RWPE2 (cell line): ENCODE results near the gene EPC2.

Experiments
- ATAC-seq: fragments of 200-7000 bp; cut with Tn5 transposase; 3 replicates; pipeline ENCODE4 v1.9.1; 2021; ENCODE audit warnings: low read depth
- DNase-seq: peaks from one replicate; pipeline ENCODE4 v3.0.0-alpha.2; 2020; ENCODE audit warnings: low spot score
- H3K27ac ChIP-seq: fragments of 450-650 bp; 2 replicates; pipeline ENCODE4 v1.5.1; 2017; ENCODE audit warnings: mild to moderate bottlenecking; ENCODE audit not compliant: poor library complexity, severe bottlenecking
- H3K27me3 ChIP-seq: fragments of 250-450 bp; sonication (Bioruptor Pico); 2 replicates; pipeline ENCODE4 v1.5.1; 2021; ENCODE audit warnings: mild to moderate bottlenecking, moderate library complexity; ENCODE audit not compliant: insufficient read depth, poor library complexity, severe bottlenecking
- H3K36me3 ChIP-seq: fragments of 250-450 bp; sonication (Bioruptor Pico); 2 replicates; pipeline ENCODE4 v1.5.1; 2020; ENCODE audit warnings: low read depth, mild to moderate bottlenecking, moderate library complexity
- H3K4me1 ChIP-seq: fragments of 250-450 bp; sonication (Bioruptor Pico); 2 replicates; pipeline ENCODE4 v1.5.1; 2021; ENCODE audit warnings: mild to moderate bottlenecking, moderate library complexity; ENCODE audit not compliant: insufficient read depth, poor library complexity, severe bottlenecking
- H3K4me3 ChIP-seq: fragments of 250-450 bp; sonication (Bioruptor Pico); 2 replicates; pipeline ENCODE4 v1.5.1; 2021; ENCODE audit warnings: mild to moderate bottlenecking, moderate library complexity; ENCODE audit not compliant: severe bottlenecking
- H3K9me3 ChIP-seq: fragments of 250-450 bp; sonication (Bioruptor Pico); 2 replicates; pipeline ENCODE4 v1.5.1; 2021; ENCODE audit warnings: mild to moderate bottlenecking, moderate library complexity; ENCODE audit not compliant: severe bottlenecking
- TF ChIP-seq, protein P1 (sequence below): fragments of 450-650 bp; IDR thresholded peaks from one replicate; pipeline ENCODE4 v1.5.1; 2017; ENCODE audit warnings: mild to moderate bottlenecking, moderate library complexity; ENCODE audit not compliant: poor library complexity, severe bottlenecking

EPC2 gene

GRCh38 chr2:148794558-148794957 is 150.0 kb downstream of the EPC2 start:
- Histone ChIP-seq H3K4me1 (no peaks in the 10 kb centered on the region), H3K4me3 (no peak overlapping the region), H3K27me3 (no peaks in the 10 kb centered on the region), H3K9me3 (no peaks in the 10 kb centered on the region), H3K27ac (no peak overlapping the region), H3K36me3 (no peaks in the 10 kb centered on the region)
- TF ChIP-seq, protein P1, sequence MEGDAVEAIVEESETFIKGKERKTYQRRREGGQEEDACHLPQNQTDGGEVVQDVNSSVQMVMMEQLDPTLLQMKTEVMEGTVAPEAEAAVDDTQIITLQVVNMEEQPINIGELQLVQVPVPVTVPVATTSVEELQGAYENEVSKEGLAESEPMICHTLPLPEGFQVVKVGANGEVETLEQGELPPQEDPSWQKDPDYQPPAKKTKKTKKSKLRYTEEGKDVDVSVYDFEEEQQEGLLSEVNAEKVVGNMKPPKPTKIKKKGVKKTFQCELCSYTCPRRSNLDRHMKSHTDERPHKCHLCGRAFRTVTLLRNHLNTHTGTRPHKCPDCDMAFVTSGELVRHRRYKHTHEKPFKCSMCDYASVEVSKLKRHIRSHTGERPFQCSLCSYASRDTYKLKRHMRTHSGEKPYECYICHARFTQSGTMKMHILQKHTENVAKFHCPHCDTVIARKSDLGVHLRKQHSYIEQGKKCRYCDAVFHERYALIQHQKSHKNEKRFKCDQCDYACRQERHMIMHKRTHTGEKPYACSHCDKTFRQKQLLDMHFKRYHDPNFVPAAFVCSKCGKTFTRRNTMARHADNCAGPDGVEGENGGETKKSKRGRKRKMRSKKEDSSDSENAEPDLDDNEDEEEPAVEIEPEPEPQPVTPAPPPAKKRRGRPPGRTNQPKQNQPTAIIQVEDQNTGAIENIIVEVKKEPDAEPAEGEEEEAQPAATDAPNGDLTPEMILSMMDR: no peak
- DNase-seq (no peak), ATAC-seq (no peak)

DNA sequence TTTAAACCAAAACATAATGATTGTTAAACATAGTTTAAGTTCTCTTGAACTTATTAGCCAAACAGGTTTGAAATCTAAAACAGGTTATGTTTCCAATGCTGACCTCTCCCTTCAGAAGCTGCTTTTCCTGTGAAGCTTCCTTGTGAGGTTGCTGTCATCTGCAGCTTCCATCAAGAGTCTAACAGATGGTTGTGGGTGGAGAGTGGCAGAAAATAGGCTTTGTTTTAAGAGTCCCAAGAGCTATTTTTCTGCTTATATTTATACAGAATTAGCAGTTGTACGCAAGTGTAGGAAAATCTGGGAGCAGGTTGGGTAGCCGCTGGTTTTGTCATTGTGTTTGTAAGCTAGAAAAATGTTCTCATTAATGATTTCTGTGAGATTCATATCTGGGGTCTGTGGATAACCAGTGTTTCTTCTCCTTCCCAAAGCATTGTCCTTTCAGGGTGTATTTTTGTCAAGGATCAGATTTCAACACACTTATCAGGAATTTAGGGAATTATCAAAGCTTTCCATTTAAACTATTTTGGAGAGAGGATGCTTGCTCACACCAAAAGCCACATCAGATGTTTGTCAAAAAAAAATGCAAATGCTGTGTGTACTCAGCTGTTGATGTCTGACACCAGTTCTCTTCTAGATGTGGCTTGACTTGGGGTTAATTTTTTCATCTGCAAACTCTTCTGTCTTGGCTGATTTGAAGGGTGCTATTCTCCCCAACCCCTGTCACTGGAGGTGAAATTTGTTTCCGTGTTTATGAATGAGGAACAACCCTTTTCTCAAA is 152.4 kb downstream of the EPC2 start:
- no peak for ATAC-seq
- Histone ChIP-seq H3K4me1 (no peaks in the 10 kb centered on the region), H3K9me3 (no peaks in the 10 kb centered on the region), H3K36me3 (no peaks in the 10 kb centered on the region), H3K4me3 (no peak overlapping the region), H3K27me3 (no peaks in the 10 kb centered on the region), H3K27ac (no peak overlapping the region)
- DNase-seq: no peak
- TF ChIP-seq, protein P1: no peak

- no peaks in the 10 kb centered on the region for H3K27me3 ChIP-seq
- ATAC-seq: no peak
- no peaks in the 10 kb centered on the region for H3K36me3 ChIP-seq
- no peak for DNase-seq
- TF ChIP-seq, protein P1: no peak
- H3K4me3 ChIP-seq: no peak overlapping the region
- no peak overlapping the region for H3K27ac ChIP-seq
- H3K4me1 ChIP-seq: no peaks in the 10 kb centered on the region
- H3K9me3 ChIP-seq: no peaks in the 10 kb centered on the region
These were observed 158.1 kb downstream of the EPC2 start for GRCh38 chr2:148802448-148803220.

GRCh38 chr2:148810081-148810480 is 165.5 kb downstream of the EPC2 start:
- no peak for DNase-seq
- no peak overlapping the region for H3K4me3 ChIP-seq

More at GRCh38 chr2:148810081-148810480, 165.5 kb downstream of the EPC2 start:
- no peaks in the 10 kb centered on the region for H3K9me3 ChIP-seq
- H3K4me1 ChIP-seq: no peaks in the 10 kb centered on the region
- TF ChIP-seq, protein P1: no peak
- no peak overlapping the region for H3K27ac ChIP-seq
- H3K27me3 ChIP-seq: no peaks in the 10 kb centered on the region
- no peaks in the 10 kb centered on the region for H3K36me3 ChIP-seq
- ATAC-seq: no peak
